T-helper 2 cell treated with Interferon-gamma antibody and Interleukin-4, amounts not matched to agents 5 μg/mL and 100 μg/mL, for 36 hours (primary cell): ENCODE data around the gene KCP.

ENCODE experiments used
- DNase-seq: peaks from one replicate; pipeline ENCODE4 v3.0.0; 2021; ENCODE audit warnings: low spot score
- H3K27ac Mint-ChIP-seq: one replicate; pipeline ENCODE4 v1.8.0; 2021; ENCODE audit warnings: mild to moderate bottlenecking, mixed read lengths
- H3K27me3 Mint-ChIP-seq: one replicate; pipeline ENCODE4 v1.8.0; 2021; ENCODE audit warnings: low read depth, mixed read lengths
- H3K36me3 Mint-ChIP-seq: one replicate; pipeline ENCODE4 v1.8.0; 2021; ENCODE audit warnings: low read depth, mixed read lengths
- H3K4me1 Mint-ChIP-seq: one replicate; pipeline ENCODE4 v1.8.0; 2021; ENCODE audit warnings: low read depth, mixed read lengths
- H3K4me3 Mint-ChIP-seq: one replicate; pipeline ENCODE4 v1.8.0; 2022; ENCODE audit warnings: mild to moderate bottlenecking, moderate library complexity, mixed read lengths
- H3K9me3 Mint-ChIP-seq: one replicate; pipeline ENCODE4 v1.8.0; 2021; ENCODE audit warnings: mixed read lengths

The KCP gene

DNA sequence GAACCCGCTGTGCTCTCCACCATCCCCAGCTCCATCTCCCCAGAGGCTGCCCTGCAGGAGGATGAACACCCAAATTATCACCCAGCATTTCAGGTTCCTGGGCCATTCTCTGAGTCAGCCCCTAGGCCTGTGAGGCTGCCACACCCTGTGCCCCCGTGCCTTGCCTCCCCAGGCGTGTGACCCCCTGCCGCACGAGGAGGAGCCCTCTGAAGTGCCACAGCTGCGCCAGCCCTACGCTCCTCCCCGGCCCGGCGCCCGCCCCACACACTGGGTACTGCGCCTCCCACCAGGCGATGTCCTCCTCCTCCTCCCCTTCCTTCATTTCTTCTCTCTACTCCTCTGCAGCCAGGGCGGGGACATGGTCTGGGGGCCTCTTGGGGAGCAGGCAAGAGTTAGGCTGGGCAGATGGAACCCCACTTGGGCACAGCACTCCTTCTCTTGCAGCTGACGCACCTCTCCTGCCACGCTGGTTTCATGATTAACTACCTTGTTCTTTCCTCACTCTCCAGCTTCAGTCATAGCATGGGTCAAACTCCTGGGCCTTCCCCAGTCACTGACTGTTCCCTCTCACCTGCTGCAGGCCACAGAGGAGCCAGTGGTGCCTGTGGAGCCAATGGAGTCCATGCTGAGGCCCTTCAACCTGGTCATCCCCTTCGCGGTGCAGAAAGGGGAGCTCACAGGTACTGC is 60.6 kb downstream of the KCP start:
- H3K27me3 Mint-ChIP-seq = no peaks in the 10 kb centered on the region
- no peaks in the 10 kb centered on the region for H3K9me3 Mint-ChIP-seq
- no peak overlapping the region for H3K27ac Mint-ChIP-seq
- H3K4me3 Mint-ChIP-seq = no peak overlapping the region
- no peaks in the 10 kb centered on the region for H3K36me3 Mint-ChIP-seq
- no peaks in the 10 kb centered on the region for H3K4me1 Mint-ChIP-seq
- DNase-seq = no peak

DNA sequence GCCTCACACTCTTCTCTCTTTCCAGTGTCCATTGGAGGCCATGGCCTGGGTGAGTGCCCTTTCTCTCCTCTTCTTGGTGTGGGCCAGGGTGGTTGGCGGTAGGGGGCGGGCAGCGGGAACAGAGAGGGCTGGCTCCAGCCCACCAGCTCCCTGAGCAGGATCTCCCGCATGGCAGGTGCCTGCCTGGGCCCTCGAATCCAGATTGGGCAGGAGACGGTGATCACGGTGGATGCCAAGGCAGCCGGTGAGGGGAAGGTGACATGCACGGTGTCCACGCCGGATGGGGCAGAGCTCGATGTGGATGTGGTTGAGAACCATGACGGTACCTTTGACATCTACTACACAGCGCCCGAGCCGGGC is 61.4 kb downstream of the KCP start:
- no peak overlapping the region for H3K27ac Mint-ChIP-seq
- no peak for DNase-seq

DNA sequence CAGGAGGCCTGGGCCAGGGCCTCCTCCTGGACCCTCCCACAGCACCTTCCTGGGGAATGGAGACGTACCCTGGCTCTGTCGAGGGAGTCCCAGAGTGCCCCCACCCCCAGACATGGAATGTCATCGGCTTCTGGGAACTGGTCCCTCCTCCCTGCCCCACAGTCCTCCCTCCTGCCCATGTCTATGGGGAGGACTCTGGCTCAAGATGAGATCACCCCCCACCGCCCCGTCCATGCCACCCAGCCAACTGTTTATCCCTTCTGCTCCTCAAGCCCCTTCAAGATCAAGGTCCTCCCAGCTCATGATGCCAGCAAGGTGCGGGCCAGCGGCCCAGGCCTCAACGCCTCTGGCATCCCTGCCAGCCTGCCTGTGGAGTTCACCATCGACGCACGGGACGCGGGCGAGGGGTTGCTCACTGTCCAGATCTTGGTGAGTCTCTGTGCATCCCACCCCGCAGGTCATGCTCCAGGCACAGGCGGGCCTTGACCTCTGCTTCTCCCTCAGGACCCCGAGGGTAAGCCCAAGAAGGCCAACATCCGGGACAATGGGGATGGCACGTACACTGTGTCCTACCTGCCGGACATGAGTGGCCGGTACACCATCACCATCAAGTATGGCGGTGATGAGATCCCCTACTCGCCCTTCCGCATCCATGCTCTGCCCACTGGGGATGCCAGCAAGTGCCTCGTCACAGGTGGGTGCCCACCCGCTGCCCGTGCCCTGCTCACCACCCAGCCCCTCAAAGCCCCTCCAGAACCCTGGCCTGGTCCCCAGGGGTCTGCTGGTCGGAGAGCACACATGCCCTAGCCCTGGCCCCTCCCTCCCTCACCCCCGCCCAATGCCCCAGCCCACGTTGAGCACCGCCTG is 62.0 kb downstream of the KCP start:
- Mint-ChIP-seq H3K27ac (no peak overlapping the region), H3K36me3 (no peaks in the 10 kb centered on the region), H3K9me3 (no peaks in the 10 kb centered on the region), H3K4me1 (no peaks in the 10 kb centered on the region), H3K4me3 (no peak overlapping the region), H3K27me3 (no peaks in the 10 kb centered on the region)
- DNase-seq = no peak

More for the DNA sequence above, 61.4 kb downstream of the KCP start:
- H3K27me3 Mint-ChIP-seq = no peaks in the 10 kb centered on the region
- no peaks in the 10 kb centered on the region for H3K36me3 Mint-ChIP-seq
- no peaks in the 10 kb centered on the region for H3K9me3 Mint-ChIP-seq
- H3K4me1 Mint-ChIP-seq = no peaks in the 10 kb centered on the region
- H3K4me3 Mint-ChIP-seq = no peak overlapping the region

DNA sequence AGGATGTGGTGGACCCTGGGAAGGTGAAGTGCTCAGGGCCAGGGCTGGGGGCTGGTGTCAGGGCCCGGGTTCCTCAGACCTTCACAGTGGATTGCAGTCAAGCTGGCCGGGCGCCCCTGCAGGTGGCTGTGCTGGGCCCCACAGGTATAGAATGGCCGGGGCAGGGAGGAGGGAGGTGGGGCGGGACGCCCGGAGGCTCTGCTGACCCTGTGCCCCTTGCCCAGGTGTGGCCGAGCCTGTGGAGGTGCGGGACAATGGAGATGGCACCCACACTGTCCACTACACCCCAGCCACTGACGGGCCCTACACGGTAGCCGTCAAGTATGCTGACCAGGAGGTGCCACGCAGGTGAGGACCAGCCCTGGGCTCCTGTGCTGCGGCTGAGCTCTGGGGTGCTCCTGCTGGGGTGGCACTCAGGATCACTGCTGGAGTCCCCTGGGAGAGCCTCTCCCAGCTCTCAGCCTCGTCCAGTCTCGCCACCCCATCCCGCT is 62.7 kb downstream of the KCP start:
- no peak overlapping the region for H3K27ac Mint-ChIP-seq
- H3K4me3 Mint-ChIP-seq = no peak overlapping the region
- H3K9me3 Mint-ChIP-seq = no peaks in the 10 kb centered on the region
- no peaks in the 10 kb centered on the region for H3K4me1 Mint-ChIP-seq
- H3K27me3 Mint-ChIP-seq = no peaks in the 10 kb centered on the region
- H3K36me3 Mint-ChIP-seq = no peaks in the 10 kb centered on the region
- no peak for DNase-seq

DNA sequence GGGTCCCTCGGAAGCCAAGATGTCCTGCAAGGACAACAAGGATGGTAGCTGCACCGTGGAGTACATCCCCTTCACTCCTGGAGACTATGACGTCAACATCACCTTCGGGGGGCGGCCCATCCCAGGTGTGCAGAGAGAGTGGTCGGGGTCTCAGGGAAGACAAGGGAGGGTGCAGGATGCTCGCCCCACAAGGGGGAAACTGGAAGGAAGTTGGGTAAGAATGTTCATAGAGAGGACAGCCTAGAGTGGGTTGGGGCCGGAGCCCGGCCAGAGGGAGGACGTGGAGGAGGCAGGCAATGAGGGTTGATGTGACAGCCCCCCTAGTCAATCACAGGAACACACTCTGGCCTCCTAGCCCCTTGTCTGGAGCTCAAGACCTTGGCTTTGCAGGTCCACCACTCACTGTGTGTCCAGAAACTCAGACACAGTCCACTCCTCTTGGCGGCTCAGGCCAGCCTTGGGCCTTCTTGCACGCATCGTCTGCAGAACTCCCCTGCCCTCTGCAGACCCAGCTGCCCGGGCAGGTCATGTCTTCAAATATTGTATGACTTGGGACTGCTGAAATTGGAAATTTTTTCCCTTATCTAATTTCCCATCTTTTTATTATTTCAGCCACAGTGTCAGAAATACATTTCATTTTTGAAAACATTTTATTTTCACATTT is 63.6 kb downstream of the KCP start:
- H3K27me3 Mint-ChIP-seq = no peaks in the 10 kb centered on the region
- H3K36me3 Mint-ChIP-seq = no peaks in the 10 kb centered on the region
- H3K4me1 Mint-ChIP-seq = peaks cover 1% of the 10 kb centered on the region
- no peak overlapping the region for H3K27ac Mint-ChIP-seq
- no peak overlapping the region for H3K4me3 Mint-ChIP-seq
- no peaks in the 10 kb centered on the region for H3K9me3 Mint-ChIP-seq
- DNase-seq = no peak

DNA sequence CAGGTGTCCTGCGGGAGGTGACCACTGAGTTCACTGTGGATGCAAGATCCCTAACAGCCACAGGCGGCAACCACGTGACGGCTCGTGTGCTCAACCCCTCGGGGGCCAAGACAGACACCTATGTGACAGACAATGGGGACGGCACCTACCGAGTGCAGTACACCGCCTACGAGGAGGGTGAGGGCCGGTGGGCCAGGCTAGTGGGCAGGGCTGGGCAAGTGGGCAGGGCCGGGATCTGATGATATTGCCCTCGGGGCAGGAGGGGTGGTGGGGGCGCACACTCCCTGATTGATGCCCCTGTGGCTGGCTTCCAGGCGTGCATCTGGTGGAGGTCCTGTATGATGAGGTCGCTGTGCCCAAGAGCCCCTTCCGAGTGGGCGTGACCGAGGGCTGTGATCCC is 64.5 kb downstream of the KCP start:
- no peak overlapping the region for H3K4me3 Mint-ChIP-seq
- no peaks in the 10 kb centered on the region for H3K27me3 Mint-ChIP-seq
- H3K27ac Mint-ChIP-seq = no peak overlapping the region
- no peak for DNase-seq
- no peaks in the 10 kb centered on the region for H3K9me3 Mint-ChIP-seq
- H3K36me3 Mint-ChIP-seq = no peaks in the 10 kb centered on the region
- peaks cover 1% of the 10 kb centered on the region for H3K4me1 Mint-ChIP-seq

DNA sequence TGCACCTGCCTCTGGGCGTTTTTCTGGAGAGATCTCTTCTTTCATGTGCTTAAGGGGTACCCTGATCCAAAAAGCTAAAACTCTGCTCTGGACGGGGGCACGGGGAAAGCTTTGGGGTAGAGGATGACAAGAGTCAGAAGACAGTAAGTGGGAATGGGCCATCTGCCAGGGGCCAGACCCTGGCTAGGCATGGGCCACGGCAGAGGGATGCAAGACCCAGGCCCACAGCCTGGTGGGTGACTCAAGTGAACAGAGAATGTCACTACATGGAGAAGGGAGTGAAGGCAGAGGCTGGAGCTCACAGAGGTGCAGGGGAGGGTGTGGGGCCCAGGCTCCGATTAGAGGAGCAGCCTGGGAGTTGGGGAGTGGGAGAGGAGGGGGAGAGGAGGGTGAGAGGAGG is 65.0 kb downstream of the KCP start:
- Mint-ChIP-seq H3K36me3 (no peaks in the 10 kb centered on the region), H3K4me1 (peaks cover 1% of the 10 kb centered on the region), H3K27ac (no peak overlapping the region), H3K4me3 (no peak overlapping the region), H3K27me3 (no peaks in the 10 kb centered on the region), H3K9me3 (no peaks in the 10 kb centered on the region)
- DNase-seq = no peak

DNA sequence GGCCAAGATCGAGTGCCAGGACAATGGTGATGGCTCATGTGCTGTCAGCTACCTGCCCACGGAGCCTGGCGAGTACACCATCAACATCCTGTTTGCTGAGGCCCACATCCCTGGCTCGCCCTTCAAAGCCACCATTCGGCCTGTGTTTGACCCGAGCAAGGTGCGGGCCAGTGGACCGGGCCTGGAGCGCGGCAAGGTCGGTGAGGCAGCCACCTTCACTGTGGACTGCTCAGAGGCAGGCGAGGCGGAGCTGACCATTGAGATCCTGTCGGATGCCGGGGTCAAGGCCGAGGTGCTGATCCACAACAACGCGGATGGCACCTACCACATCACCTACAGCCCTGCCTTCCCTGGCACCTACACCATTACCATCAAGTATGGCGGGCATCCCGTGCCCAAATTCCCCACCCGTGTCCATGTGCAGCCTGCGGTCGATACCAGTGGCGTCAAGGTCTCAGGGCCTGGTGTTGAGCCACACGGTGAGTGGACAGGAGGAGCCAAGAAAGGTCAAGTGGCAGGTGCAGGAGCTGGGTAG is 65.7 kb downstream of the KCP start:
- no peak overlapping the region for H3K27ac Mint-ChIP-seq
- no peaks in the 10 kb centered on the region for H3K36me3 Mint-ChIP-seq
- peaks cover 1% of the 10 kb centered on the region for H3K4me1 Mint-ChIP-seq
- no peaks in the 10 kb centered on the region for H3K27me3 Mint-ChIP-seq
- DNase-seq = no peak
- H3K4me3 Mint-ChIP-seq = no peak overlapping the region
- no peaks in the 10 kb centered on the region for H3K9me3 Mint-ChIP-seq

DNA sequence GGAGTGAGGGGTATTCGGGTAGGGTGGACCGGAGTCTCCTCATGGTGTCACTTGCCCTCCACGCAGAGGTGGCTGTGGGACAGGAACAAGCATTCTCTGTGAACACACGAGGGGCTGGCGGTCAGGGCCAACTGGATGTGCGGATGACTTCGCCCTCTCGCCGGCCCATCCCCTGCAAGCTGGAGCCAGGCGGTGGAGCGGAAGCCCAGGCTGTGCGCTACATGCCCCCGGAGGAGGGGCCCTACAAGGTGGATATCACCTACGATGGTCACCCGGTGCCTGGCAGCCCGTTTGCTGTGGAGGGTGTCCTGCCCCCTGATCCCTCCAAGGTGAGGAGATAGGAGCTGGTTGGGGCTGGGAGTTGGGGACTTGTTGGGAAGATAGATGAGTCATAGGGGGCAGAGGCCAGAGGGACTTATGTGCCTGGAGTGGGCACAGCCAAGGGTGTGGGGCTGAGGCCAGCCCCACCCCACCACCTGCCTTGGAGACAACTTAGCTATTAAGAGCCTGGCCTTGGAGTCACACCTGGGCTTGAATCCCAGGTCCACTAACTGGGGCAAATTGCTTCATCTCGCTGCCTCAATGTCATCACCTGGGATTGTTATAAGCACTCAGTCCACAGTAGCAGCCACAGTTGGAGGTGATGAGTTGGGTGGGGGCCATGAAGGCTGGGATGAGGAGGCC is 66.4 kb downstream of the KCP start:
- Mint-ChIP-seq H3K36me3 (no peaks in the 10 kb centered on the region), H3K27me3 (no peaks in the 10 kb centered on the region), H3K9me3 (no peaks in the 10 kb centered on the region), H3K27ac (no peak overlapping the region), H3K4me3 (no peak overlapping the region), H3K4me1 (peaks cover 1% of the 10 kb centered on the region)
- DNase-seq = no peak

DNA sequence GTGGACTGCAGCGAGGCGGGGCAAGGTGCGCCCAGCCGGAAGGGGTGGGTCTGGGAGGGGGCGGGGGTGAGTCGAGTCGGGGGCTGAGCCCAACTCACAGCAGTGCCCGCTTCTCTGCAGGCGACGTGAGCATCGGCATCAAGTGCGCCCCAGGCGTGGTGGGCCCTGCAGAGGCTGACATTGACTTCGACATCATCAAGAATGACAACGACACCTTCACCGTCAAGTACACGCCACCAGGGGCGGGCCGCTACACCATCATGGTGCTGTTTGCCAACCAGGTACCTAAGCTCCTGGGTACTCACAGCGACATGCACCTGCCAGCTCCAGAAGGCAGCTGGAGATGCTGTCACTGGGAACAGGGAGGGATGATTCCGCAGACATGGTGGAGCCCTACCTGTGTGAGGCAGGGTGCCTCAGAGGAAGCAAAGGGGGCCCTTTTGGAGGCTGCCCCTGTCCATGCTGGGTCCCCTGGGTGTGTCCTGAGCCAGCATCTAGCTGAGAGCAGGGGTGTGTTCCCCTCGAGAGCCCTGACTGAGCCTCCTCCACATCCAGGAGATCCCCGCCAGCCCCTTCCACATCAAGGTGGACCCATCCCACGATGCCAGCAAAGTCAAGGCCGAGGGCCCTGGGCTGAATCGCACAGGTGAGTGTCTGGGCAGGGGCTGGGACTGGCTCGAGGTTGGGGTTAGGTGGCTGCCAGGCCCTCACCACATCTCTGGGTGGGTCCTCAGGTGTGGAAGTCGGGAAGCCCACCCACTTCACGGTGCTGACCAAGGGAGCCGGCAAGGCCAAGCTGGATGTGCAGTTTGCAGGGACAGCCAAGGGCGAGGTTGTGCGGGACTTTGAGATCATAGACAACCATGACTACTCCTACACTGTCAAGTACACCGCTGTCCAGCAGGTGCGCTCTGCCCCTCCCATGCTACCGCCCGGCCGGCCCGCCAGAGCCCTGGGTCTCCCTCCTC is 67.6 kb downstream of the KCP start:
- Mint-ChIP-seq H3K27ac (no peak overlapping the region), H3K27me3 (no peaks in the 10 kb centered on the region), H3K36me3 (no peaks in the 10 kb centered on the region), H3K4me1 (peaks cover 1% of the 10 kb centered on the region), H3K9me3 (no peaks in the 10 kb centered on the region), H3K4me3 (no peak overlapping the region)
- DNase-seq = no peak

DNA sequence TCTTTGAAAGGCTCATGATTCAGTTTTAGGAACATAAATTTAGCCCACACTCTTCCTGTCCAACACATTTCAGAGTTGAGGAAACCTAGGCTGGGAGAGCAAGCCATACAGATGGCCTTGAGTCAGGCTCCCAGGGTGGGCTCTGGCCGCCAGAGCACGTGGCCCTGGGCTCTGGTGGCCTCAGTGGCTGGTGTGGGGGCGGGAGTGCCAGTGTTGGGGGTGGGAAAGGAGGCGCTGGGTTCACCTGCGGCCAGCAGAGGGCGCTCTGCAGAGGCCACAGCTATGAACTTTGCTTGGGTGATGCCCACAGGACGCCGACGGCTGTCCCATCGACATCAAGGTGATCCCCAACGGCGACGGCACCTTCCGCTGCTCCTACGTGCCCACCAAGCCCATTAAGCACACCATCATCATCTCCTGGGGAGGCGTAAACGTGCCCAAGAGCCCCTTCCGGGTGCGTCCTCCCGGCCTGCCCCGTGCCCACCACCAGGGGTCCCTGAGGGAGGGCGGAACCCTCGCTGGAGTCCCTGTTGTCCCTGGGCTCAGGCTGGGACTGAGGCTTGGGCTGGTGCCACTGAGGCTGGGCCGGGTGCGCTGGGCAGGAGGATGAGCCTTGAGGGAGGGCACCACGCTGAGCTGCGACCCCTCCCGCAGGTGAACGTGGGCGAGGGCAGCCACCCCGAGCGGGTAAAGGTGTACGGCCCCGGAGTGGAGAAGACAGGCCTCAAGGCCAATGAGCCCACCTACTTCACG is 68.4 kb downstream of the KCP start:
- H3K27me3 Mint-ChIP-seq = no peaks in the 10 kb centered on the region
- no peaks in the 10 kb centered on the region for H3K9me3 Mint-ChIP-seq
- no peak overlapping the region for H3K27ac Mint-ChIP-seq
- no peak overlapping the region for H3K4me3 Mint-ChIP-seq
- H3K4me1 Mint-ChIP-seq = peaks cover 1% of the 10 kb centered on the region
- H3K36me3 Mint-ChIP-seq = no peaks in the 10 kb centered on the region
- DNase-seq = peak; percentile 54

DNA sequence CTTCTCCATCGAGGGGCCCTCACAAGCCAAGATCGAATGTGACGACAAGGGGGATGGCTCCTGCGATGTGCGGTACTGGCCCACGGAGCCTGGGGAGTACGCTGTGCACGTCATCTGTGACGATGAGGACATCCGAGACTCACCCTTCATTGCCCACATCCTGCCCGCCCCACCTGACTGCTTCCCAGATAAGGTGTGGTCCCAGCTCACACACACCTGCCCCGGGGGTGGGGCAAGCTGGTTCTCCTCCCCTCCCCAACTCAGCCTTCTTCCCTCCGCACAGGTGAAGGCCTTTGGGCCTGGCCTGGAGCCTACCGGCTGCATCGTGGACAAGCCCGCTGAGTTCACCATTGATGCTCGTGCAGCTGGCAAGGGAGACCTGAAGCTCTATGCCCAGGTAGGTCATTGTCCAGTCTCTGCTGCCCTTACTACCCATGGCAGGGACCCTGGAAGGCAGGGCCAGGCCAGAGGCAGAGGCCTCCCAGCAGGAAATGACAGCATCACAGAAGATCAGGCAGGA is 69.3 kb downstream of the KCP start:
- H3K4me3 Mint-ChIP-seq = no peak overlapping the region
- no peak overlapping the region for H3K27ac Mint-ChIP-seq
- no peak for DNase-seq
- H3K27me3 Mint-ChIP-seq = no peaks in the 10 kb centered on the region
- H3K4me1 Mint-ChIP-seq = peaks cover 1% of the 10 kb centered on the region
- no peaks in the 10 kb centered on the region for H3K9me3 Mint-ChIP-seq
- no peaks in the 10 kb centered on the region for H3K36me3 Mint-ChIP-seq
